NCI-H2081 treated with DMSO at 0.1 percent for 48 hours (cell line): ENCODE data around the gene UBE2O.
"Not testable (repeated sequence)": the region's sequence is repeated elsewhere in the genome, so short reads cannot be mapped to it uniquely, and the experiment has no call there.

Experiments
- DNase-seq: peaks from one replicate; lab custom pipeline; 2025; lab: John Stamatoyannopoulos, UW

The UBE2O gene

GRCh38 chr17:76370261-76370993 is 82.5 kb downstream of the UBE2O start:
- DNase-seq, result no peak

GRCh38 chr17:76369804-76370203 is 83.1 kb downstream of the UBE2O start:
- DNase-seq, result no peak

- DNase-seq, result no peak
Measured at GRCh38 chr17:76369379-76369778, 83.6 kb downstream of the UBE2O start.

GRCh38 chr17:76368545-76368944 is 84.4 kb downstream of the UBE2O start:
- DNase-seq, result no peak

- DNase-seq, result no peak
Measured at GRCh38 chr17:76367642-76368041, 85.3 kb downstream of the UBE2O start.

GRCh38 chr17:76366247-76366646 is 86.7 kb downstream of the UBE2O start:
- DNase-seq, result no peak

GRCh38 chr17:76365256-76365903 is 87.6 kb downstream of the UBE2O start:
- DNase-seq, result no peak

- no peak for DNase-seq
Measured at GRCh38 chr17:76363107-76363842, 89.7 kb downstream of the UBE2O start.

GRCh38 chr17:76360461-76360860 is 92.5 kb downstream of the UBE2O start:
- DNase-seq, result no peak

GRCh38 chr17:76359776-76360175 is 93.2 kb downstream of the UBE2O start:
- not testable (repeated sequence) for DNase-seq

GRCh38 chr17:76359375-76359774 is 93.6 kb downstream of the UBE2O start:
- no peak for DNase-seq

- no peak for DNase-seq
Measured at GRCh38 chr17:76357597-76358158, 95.3 kb downstream of the UBE2O start.

- no peak for DNase-seq
Measured at GRCh38 chr17:76356803-76357456, 96.0 kb downstream of the UBE2O start.

- no peak for DNase-seq
Measured at GRCh38 chr17:76354747-76355310, 98.1 kb downstream of the UBE2O start.

- no peak for DNase-seq
Measured at GRCh38 chr17:76354317-76354729, 98.6 kb downstream of the UBE2O start.

GRCh38 chr17:76353599-76354316 is 99.2 kb downstream of the UBE2O start, which contains the start of gene PRPSAP1:
Gene PRPSAP1, minus strand, starts transcription at chr17:76353916. Its CDS starts 213 bp downstream, at chr17:76353703.
- DNase-seq, result peak; percentile 81

- DNase-seq, result no peak
Measured at GRCh38 chr17:76353004-76353598, 99.9 kb downstream of the UBE2O start.

GRCh38 chr17:76351526-76352071 is 101.4 kb downstream of the UBE2O start:
- no peak for DNase-seq

GRCh38 chr17:76350463-76350862 is 102.5 kb downstream of the UBE2O start:
- no peak for DNase-seq

- DNase-seq, result not testable (repeated sequence)
Measured at GRCh38 chr17:76346936-76347335, 106.0 kb downstream of the UBE2O start.
